GM12874 (cell line): ENCODE results near the gene ZNF597.

Experiments used
- CTCF ChIP-seq: IDR thresholded peaks from 2 replicates; pipeline ENCODE4 v1.5.1; 2011; ENCODE audit warnings: low read depth, mild to moderate bottlenecking, control low read depth, low read length, moderate library complexity; ENCODE audit not compliant: insufficient read depth

The ZNF597 gene

DNA sequence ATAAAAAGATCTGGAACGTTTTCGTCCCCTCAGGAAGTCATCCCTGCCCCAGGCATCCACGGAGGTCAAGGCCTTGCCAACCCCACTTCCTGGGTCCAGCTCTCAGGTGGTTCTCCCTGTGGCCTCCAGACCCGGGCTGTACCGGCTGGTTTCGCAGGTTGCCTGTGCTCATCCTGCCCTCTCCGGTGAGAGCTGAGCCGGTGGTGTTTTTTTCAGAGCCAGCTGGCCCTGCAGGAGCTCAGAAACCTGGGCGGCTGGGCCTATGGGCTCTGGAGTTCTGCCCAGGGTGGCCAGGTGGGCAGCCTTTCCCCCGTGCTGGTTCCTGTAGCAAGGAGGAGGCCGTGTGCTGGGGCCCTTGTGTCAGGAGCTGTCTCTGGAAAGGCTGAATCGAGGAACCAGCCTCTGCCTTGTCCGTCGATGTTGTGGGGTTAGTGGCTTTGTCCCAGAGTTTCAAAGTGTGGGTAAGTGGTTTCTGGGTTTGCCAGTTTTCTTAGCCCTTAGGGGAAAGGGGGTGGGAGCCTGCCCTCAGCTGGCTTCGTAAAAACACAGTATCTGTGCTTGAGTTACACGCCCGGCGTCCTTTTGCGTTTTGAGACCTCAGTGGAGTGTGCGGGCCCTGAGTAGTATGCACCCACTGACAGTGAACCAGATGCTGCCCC, 28.3 kb upstream of the ZNF597 start:
- TF ChIP-seq CTCF, result no peak

GRCh38 chr16:3470723-3471122, 27.4 kb upstream of the ZNF597 start:
- TF ChIP-seq CTCF, result no peak

DNA sequence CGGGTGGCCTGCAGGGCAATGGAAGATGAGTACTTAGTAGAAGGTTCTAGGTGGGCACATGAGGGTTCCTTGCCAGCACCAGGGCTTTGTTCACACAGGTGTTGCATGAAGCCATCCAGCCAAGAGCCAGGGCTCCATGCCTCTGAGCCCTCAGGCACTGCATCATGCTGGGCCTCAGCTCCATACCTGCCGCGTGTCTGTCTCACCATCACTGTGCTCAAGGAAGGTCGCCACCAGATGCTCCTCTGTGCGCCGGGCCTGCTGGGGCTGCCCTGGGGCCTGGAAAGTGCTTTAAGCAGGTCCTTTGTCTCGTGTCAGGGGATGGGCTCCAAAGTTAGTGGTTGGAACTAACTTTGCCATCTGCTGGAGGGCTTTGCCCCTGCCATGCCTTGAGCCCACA, 26.4 kb upstream of the ZNF597 start:
- TF ChIP-seq CTCF, result no peak

DNA sequence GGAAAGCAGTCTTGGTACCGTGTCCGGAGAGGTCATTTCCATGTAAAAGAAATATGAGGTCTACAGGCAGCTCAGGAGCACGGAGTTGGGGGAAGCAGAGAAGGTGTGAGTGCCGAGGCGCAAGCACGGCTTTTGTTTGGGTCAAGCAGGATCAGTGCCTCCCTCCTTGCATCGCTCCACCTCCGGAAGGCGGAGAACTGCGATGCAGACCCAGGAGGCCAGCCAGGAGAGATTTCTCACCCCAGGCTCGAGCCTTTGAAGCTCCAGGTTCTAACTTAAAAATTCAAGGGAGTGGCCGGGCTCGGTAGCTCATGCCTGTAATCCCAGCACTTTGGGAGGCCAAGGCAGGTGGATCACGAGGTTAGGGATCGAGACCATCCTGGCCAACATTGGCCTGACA, 25.2 kb upstream of the ZNF597 start:
- TF ChIP-seq CTCF, result no peak

DNA sequence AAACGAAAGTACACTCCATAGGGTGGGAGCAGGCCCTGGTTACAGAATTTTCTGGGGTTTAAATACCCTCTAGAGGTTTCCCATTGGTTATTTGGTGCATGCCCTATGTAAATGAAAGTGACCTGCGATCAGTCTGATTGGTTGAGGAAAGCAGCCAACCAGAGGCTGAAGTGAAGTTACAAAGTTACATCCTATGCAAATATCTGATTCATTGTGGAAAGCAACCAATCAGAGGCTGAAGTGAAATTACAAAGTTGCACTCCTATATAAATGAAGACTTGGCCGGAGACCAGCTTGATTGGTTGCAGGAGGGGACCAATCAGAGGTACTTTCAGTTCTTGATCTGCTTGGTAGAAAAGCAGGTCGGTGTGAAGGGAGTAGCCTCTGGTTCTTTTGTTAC, 24.6 kb upstream of the ZNF597 start:
- no peak for TF ChIP-seq CTCF

GRCh38 chr16:3467182-3467581, 23.9 kb upstream of the ZNF597 start:
- TF ChIP-seq CTCF, result no peak

DNA sequence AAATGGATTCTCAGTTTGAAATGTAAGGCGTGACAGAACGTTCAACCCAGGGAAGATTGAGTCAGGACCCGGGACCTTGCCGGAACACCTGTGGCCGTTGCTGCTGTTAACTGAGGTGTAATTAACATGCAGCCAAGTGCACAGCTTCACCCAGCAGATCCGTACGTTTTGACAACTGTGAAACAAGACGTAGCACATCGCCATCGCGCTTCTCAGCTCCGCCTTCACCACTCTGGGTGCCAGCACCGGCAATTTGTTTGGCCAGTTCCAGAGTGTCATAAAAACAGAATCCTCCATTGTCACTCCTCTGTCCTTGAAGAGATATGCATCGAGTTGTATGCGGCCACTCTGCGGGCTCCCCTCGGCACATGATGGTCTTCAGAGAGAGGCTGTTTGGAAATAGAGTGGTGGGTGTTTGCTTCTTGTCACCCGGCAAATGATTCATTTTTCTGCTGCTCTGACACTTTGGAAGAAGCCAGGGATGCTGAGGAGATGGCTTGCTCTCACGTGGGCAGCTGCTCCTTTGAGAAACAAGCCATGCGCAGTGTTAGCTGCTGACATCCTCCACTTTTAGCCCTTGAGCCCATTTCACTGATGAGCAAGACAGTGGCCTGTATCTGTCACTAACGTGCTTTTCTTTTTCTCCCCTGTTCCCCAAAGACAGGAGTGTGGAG, 22.7 kb upstream of the ZNF597 start:
- no peak for TF ChIP-seq CTCF
